NCI-H2196 (cell line): ENCODE results near the gene SHOC1.
"Not testable (repeated sequence)": the region's sequence is repeated elsewhere in the genome, so short reads cannot be mapped to it uniquely, and the experiment has no call there.

Source experiments
- DNase-seq: peaks from one replicate; lab custom pipeline; 2025; ENCODE audit not compliant: unreplicated experiment; lab: John Stamatoyannopoulos, UW

The SHOC1 gene

DNA sequence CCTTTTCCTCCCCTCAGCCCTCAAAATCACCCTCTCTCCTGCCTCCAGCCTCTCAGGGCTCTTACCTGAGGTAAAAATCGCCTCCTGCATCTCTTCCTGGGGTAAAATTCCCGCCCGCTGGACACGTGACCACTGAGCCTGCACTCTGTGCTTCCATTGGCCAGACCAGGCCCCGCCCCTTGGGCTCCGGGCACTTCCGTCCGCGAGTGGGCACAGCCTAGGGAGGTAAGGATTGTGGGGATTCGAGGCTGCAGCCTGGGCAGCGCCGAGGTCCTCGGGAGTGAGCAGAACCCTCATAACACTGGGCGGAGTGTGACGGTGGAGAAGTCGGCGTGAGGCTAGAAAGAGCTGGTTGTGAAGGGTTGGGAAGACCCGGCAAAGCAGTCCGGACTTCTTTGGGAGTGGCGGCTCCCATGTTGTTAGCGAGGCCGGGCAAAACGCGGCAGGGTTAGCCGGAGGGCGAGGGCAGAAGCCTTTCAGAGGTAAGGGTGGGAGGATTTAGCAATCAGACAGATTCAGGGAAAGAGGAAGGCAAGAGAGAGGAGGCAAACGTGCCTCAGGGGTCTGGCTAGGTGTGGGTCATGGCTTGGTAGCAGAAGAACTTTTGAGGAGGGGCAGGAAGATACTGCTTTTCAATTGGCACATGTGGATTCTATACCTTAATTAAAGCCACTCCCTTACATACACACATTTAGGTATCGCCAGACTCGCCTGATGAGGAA is at the start of gene SHOC1:
Gene SHOC1, minus strand, starts transcription at position 103 of the 722 bp plus-strand sequence. CDS start 3,519 bp downstream, outside the sequence.
- DNase-seq, result no peak

DNA sequence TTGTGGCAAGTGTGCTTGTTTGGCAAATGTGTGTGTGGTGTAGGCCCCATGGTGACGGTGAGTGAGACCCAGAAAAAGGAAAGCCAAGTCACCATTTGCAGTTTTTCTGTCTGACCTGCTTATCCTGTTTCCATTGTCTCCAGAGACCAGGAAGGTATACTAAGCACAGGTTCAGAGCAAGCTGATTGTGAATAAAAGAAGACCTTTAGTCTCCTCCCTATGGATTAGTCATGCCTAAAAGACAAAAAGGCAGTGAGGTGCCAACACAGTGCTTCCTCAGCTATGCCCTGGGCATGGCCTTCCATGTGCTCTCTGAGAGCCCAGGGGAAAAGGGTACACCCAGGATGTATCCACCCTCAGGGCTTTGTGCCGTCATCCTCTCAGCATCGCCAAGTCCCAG is 49.2 kb upstream of the SHOC1 start:
- no peak for DNase-seq

DNA sequence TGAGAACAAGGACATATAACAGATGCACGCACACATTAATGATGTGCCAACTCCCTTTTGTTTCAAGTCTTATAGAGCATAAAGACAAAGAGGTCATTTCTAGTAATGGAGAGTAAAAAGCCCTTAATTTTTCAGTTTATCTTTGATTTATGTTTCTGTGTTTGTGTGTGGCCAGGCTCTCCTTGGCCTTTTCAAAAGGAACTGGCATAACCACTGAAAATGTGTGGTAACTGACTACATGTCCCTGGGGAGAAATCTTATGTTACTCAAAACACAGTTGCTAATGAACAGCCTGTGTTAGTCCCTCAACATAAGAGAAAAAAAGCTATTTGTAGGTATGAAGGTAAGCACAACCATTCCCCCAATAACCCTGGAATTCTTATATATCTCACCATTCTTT is 47.6 kb upstream of the SHOC1 start:
- DNase-seq, result no peak

DNA sequence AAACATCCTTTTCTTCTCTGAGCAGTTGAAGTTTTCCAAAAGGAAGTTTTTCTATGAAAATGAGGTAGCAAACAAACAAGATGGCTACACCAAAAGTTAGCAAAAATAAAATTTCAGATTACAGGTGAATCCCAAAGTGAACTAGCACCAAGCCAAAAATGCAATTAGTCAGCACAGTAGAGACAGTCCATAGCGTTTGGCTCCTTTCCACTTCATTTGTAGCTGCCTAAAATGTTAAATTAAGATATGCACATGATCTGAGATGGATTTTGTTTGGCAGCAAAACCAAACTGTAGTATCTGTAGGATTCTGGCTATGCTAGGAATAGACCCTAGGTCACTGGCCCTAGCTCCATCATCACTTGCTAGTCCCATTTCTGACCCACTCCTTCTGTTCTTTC is 45.7 kb upstream of the SHOC1 start:
- DNase-seq, result no peak

DNA sequence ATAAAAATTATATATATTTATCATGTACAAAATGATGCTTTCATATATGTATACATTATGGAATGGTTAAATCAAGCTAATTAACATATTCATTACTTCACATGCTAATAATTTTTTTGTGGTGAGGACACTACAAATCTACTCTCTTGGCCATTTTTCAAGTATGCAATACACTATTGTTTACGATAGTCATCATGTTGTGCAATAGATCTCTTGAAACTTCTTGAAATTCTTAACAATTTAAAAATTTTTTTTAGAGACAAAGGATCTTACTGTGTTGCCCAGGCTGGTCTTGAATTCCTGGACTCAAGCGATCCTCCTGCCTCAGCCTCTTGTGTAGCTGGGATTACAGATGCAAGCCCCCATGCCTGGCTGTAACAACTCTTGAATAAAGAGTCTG is 45.2 kb upstream of the SHOC1 start:
- DNase-seq, result no peak

DNA sequence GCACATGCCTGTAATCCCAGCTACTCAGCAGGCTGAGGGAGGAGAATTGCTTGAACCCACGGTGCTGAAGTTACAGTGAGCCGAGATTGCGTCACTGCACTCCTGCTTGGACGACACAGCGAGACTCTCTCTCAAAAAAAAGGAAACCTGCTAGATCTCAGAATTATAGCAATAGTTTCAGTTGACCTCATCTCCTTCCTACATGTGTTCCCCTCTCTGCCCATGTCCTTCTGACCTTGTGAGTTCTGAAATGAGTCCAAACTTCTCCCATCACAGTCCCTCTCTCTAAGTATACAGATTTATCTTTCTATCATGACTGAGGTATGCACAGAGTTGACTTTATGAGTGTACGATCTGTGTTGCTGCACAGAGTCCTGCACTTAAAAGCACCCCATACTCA is 44.6 kb upstream of the SHOC1 start:
- DNase-seq, result no peak

DNA sequence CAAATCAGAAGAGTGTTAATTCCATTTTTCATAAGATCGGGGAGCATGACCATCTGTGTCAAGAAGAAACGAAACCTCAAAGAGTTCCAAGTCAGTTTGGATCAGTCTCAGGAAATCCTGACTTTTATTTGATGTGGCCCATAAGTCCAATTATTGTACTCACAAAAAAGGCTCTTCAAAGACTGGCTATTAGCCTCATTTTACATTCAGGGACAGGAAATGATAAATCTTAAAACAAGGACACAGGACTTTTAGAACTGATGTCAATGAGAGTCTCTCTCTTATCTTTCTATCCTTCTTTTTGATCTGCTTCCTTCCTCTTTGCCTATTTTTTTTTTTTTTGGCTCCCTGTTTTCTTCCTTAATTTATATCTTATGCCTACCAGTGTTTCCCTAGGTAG is 43.7 kb upstream of the SHOC1 start:
- DNase-seq, result no peak

DNA sequence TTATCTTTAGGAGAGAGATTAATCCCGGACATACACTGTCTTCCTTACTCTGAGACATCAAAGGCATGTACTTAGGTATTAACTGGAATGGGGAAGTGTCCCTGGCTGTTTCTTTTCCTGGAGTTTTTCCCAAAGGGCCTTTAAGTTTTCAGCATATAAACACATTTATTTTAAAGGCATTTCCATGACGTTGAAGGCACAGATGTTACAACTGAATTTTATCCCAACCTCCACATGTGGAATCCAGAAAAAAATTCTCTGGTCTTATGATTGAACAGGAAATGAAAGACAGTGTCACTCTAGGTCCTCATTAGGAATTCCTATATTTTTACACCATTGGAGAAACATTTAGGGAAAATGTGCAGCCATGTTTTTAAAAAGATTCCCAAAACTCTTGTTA is 41.6 kb upstream of the SHOC1 start:
- no peak for DNase-seq

DNA sequence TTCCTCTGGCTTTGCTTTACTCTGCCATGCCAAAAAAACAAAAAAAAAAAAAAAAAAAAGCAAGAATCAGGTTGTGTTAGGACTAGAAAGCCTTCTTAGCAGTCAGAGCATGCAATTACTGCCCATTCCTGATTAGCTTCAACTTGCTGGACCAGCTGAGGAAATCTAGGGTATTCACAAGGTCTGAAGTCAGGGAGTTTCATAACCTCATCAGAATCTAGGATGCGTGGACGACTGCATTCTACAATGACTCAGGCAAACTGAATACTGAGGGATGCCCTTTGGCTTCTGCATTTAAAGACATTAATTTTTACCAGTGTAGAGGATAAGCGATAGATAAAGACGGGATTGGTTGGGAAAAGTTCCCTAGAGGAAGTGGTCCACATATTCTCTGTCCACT is 39.2 kb upstream of the SHOC1 start:
- no peak for DNase-seq

DNA sequence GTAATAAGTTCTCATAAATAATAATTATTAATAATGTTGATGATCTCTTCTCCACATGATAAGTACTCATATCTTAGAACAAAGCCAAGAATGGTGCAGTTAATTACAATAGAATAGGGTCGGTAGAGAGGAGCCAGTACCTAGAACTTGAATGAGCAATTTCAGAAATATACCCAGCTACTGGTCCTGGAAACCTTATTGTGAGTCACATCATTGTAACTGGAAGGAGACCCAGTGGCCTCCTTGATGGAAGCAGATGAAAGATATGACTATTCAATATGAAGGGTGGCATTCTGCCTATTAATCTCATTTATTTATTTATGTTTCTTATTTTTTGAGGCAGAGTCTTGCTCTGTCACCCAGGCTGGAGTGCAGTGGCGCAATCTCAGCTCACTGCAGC is 37.7 kb upstream of the SHOC1 start:
- no peak for DNase-seq

DNA sequence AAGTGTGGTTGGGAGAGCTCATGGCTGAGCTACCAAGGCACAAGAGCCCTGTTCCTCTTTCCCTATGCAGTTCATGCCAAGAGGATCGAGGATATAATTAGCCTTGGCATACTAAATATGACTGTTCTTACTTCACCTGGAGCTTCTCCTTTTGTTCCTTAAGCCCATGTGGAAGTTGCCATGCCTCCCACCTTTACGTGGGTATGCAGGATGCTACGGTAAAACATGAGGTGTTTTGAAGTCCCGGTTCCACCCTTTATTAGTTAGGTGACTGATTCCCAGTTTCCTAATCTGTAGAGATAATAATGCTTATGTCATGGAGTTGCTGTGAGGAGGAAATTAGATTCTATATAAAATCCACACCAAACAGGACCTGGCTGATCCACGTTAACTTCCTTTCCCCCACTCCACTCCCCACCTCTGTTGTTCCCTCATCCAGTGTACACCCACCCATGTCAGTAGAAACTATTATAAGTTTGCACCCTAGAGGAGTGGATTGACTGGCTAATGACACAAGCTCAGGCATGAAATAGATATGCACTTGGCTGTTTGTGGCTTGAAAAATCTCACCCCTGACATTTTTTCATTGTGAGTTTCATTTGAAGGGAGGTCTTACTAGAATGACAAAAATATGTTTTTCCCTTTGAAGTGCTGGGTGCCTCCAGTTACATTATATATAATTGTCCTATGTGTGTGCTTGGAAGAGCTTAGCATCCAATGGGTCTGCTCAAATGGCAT is 36.8 kb upstream of the SHOC1 start:
- DNase-seq, result no peak

DNA sequence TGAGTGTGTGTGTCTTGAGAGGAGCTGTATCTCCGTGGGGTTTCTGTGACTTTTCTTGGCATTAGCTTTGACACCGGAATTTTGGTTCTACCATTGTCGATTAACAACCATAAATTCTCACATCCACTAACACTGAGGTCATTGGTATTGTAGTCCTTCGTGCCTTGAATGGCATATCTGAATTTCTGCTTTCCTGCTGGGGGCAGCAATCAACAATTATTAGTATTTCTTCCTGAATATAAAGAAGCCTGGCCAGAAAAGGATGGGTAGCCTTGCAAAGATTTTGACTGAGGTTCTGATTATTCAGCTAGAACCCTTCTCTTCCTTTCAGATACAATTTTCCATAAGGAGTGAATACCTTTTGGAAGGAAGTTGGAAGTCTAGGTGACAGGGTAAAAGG is 33.5 kb upstream of the SHOC1 start:
- no peak for DNase-seq

DNA sequence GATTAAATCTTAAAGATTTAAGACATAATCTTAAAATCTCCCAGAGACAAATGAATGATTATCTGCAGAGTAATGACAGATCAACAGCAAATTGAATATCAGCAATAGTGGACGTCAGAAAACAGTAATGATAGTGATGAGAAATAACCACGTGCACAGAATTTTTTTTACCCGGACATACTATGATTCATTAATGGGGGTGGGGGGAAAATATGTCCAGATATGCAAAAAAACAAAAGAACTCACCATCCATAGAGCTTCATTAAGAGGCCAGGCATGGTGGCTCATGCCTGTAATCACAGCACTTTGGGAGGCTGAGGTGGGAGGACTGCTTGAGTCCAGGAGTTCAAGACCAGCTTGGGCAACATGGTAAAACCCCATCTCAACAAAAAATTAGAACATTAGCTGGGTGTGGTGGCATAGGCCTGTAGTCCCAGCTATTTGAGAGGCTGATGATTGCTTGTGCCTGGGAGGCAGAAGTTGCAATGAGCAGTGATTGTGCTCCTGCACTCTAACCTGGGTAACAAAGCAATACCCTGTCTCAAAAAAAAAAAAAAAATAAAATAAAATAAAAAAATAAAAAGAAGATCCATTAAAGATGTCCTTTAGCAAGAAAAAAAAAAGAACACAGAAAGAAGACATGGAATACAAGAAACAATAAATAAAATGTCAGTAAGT is 30.9 kb upstream of the SHOC1 start:
- no peak for DNase-seq

DNA sequence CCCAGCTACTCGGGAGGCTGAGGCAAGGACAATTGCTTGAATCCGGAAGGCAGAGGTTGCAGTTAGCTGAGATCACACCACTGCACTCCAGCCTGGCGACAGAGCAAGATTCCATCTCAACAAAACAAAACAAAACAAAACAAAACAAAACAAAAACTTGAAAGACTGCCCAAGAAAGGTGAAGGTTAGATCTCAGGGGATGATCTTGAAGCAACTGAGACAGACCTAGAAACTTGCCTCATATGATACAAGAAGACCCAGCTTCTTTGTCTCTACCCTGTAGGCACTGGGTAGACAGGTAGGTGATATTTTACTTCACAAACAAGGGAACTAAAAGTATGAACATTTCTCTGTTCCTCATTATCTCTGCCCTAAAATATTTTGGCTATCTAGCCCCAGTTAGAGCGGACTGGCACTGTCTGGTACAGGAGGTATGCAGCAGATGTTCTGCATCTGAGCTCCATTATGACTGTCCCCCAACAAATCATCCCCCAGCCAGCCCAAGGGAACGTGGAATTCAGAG is 26.3 kb upstream of the SHOC1 start:
- no peak for DNase-seq

DNA sequence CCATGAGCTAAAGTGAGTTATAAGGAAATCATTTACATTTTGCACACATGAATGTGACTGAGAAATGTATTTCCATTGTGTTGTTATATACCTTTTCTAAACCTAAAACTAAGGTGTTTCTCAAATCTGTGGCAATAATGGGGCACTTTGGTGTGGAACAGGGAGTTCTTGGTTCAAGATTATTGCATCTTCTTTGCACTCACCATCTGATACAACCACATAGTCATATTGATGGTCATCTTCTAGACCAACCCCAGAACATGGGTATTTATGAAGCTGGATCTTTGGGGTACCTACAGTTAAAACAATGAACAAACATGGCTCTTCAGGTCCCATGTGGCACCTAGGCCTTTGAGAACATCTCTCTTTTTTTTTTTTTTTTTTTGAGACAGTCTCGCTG is 24.6 kb upstream of the SHOC1 start:
- no peak for DNase-seq

DNA sequence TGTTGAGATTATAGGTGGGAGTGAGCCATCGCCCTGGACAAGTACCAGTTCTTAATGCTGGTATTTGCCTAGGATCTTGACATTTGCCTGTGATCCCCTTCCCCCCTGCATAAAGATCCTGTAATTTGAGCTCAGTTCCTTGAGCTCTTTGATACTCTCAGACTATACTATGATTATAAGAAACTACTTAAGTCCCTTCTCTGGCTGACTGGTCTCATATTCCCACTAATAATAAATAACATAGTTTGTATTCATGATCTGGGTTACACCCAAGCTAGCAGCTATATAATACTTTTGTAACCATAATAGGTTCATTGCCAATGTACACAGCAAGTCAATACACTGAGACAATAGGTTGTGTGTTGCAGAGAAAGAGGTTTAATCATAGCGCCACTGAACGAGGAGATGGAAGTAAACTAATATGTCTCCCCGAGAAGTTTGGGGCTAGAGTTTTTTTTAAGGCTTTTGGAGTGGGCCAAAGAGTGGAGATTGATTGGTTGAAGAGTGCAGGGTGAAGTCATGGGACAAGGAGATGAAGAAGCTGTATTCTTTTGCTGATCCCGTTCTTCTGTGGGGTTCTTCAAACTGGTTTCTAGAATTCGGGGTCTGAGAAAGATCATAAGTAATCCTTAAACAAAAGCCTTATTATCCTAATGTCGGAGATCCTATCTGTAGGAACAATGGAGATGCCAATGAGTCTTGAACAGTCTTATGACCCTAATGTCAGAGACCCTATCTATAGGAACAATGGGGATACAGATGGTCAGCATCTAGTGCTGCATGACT is 20.7 kb upstream of the SHOC1 start:
- peak; percentile 20 for DNase-seq

DNA sequence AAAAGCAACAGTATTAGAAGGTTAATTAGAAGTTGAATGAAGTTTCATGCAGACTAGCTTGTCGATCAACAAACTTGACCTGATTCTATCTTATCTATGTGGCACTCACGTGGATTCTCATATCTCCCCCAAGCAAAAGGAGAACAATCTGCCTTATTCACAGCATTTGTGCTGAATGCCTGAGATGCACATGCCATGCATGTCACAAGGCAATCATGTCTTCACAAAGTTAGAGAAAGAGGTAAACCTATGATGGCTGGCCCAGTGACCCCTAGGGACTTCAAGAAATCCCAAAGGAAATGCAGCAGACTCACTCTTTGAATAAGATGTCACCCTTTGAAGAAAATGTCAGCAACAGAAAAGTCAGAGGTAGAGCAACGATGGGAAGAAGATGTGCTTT is 17.6 kb upstream of the SHOC1 start:
- DNase-seq, result no peak

DNA sequence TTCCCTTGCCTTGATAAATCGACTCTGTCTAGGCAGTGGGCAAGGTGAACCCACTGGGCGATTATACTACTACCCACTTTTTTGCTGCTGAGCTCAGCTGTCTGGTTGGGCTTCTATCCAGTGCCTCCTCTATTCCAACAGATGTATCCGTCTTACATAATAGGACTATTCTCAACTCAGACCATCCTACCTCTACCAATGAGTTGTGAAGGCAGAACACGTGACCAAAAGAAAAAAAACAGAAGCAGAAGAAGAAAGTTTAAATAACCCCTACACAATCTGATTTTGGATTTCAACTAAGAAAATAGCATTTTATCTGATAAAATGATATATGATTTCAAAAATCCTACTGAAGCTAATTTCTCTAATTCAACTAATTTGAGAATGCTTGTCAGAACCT is 16.2 kb upstream of the SHOC1 start:
- DNase-seq, result no peak

DNA sequence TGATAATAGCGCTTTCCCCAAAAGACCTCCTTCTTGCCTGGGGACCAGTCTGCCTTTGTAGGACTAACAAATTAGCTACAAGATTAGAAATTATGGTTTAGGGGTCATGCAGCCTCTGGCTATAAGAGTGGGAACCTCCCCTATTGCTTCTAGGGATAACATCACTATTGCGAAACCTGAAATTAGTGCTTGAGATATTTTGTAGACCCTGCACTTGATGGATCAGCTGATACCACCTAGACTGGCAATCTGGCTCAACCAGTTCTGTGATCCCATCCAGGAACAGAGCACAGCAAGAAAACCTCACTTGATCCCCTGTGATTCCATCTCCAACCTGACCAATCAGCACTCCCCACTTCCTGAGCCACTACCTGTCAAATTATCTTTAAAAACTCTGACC is 15.7 kb upstream of the SHOC1 start:
- not testable (repeated sequence) for DNase-seq

DNA sequence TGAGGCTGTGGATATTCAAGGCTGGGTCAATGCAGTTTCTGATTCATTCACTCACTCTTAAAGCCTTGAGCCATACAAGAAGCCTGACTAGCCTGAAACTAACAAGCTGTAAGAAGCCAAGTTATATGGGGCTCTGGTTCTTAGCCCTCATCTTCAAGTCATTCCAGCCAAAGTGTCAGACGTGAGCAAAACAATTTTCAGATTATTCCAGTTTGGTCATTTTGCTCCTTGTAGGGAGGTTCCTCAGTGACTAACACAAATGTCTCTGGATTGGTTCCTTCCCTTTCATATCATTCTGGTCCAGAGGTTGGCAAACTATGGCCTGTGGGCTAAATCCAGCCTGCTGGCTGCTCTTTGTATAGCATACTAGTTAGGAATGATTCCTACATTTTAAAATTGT is 12.5 kb upstream of the SHOC1 start:
- no peak for DNase-seq

DNA sequence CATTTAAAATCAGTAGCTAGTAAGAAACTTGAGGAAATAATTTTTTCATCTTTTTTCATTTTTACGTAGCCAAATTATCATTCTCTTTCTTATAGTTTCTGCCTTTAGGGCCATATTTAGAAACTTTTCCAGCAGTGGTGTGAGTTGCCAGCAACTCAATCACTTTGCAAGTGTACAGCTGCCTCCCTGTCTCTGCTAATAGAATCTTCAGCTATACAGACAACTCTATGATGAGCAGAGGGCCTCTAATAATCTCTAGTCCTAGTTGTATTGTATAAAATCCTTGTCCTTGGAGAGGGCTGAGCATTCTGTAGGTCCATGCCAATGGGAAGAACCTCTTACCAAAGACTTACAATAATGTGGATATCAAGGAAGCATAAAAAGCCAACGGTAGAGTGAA is 11.5 kb upstream of the SHOC1 start:
- no peak for DNase-seq
